ENCODE measurements around the gene DNAH9.

GRCh38 chr17:11736613-11737312 is 138.5 kb downstream of the DNAH9 start:
- TF ChIP-seq CTCF (IDR thresholded peaks at IDR 0.05; ENCODE audit: insufficient read depth, low read length) (no peak), REST (IDR thresholded peaks at IDR 0.05; ENCODE audit: insufficient replicate concordance, low read depth) (no peak)
